Measurements from ENCODE around the gene OSBPL9. TPM values are rescaled to one million over a fixed set of nuclear protein-coding genes. Genes with fewer than 3 reads are reported as not detected.

The OSBPL9 gene
- total RNA-seq, 1 experiment from 2014 or later: 52.6 TPM

DNA sequence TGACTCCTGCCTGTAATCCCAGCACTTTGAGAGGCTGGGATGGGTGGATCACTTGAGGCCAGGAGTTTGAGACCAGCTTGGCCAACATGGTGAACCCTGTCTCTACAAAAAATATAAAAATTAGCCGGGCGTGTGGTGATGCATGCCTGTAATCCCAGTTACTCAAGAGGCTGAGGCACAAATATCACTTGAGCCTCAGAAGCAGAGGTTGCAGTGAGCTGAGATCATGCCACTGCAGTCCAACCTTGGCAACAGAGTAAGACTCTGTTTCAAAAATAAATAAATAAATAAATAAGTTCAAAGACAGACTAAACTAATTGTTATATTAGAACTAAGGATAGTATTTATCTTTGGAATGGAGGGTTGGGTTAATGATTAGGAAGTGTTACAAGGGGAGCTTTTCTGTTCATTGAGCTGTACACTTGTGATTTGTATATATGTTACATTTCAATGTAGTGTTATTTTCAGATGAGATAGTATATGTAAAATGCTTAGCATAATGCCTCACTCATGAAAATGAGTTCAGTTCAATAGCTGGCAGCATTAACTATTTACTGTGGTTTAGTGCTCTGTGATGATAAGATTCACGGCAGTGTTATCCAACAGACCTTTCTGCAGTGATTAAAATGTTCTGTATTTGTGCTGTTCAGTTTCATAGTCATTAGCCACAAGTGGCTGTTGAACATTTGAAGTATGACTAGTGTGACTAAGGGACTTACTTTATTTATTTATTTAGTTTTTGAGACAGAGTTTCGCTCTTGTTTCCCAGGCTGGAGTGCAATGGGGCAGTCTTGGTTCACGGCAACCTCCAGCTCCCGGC lies 47.7 kb downstream of the OSBPL9 start:
- Histone ChIP-seq H4K20me1 (ENCODE audit: insufficient read depth) (no peaks in the 10 kb centered on the region), H3K4me1 (ENCODE audit: control insufficient read depth in 1 of 2, insufficient read depth in 2 of 2, low read length in 2 of 2) (peaks cover 12 to 19% of the 10 kb centered on the region in 2 experiments), H3K27ac (ENCODE audit: low read depth, low read length) (no peak overlapping the region), H3K79me2 (ENCODE audit: insufficient read depth, low read length) (no peaks in the 10 kb centered on the region; the same call in 1 of the 2 replicates), H3K4me2 (ENCODE audit: low read length) (no peak overlapping the region), H3K36me3 (ENCODE audit: control insufficient read depth in 1 of 2, insufficient read depth in 2 of 2, low read length in 2 of 2) (no peaks in the 10 kb centered on the region), H2AFZ (ENCODE audit: low read depth, low read length, poor library complexity, severe bottlenecking) (no peak overlapping the region), H3K9me3 (ENCODE audit: control insufficient read depth in 1 of 2, insufficient read depth in 1 of 2, low read depth in 1 of 2, low read length in 2 of 2) (no peaks in the 10 kb centered on the region), H3K9ac (ENCODE audit: low read length) (no peak overlapping the region), H3K27me3 (ENCODE audit: insufficient read depth, low read length) (no peaks in the 10 kb centered on the region), H3K9me2 (ENCODE audit: insufficient read depth) (no peaks in the 10 kb centered on the region), H3K4me3 (replicated peaks in 1 of 2; ENCODE audit: low read depth in 1 of 2, low read length in 2 of 2) (no peak overlapping the region)
- CTCF ChIA-PET: no interaction called here
- RAD21 ChIA-PET (ENCODE audit: low non-redundant PET in 1 of 2, low total read pairs in 2 of 2, uncharacterized antibody in 2 of 2, unreplicated experiment in 2 of 2): no interaction called here
- ATAC-seq (no peak), DNase-seq (ENCODE audit: low read depth, low spot score) (no peak)
- intact Hi-C loops (cut with micrococcal nuclease): no loop called here
- TF ChIP-seq ZFX (IDR thresholded peaks at IDR 0.05) (no peak), JUND (IDR thresholded peaks at IDR 0.05) (no peak), SRF (IDR thresholded peaks at IDR 0.05; ENCODE audit: low read depth) (no peak), CBX3 (IDR thresholded peaks at IDR 0.05; ENCODE audit: low read depth) (no peak), EZH2 (IDR thresholded peaks at IDR 0.05) (no peak), SP1 (IDR thresholded peaks at IDR 0.05; ENCODE audit: low read depth) (no peak), YY1 (IDR thresholded peaks at IDR 0.05; ENCODE audit: extremely low read depth, insufficient replicate concordance, low read depth, low read length) (no peak), ZNF274 (IDR thresholded peaks at IDR 0.05; ENCODE audit: low read depth, low read length) (no peak), EGR1 (IDR thresholded peaks at IDR 0.05; ENCODE audit: low read depth) (no peak), ELF1 (IDR thresholded peaks at IDR 0.05; ENCODE audit: borderline replicate concordance, low read depth) (no peak), POLR2A (IDR thresholded peaks at IDR 0.05; ENCODE audit: borderline replicate concordance, extremely low read depth, insufficient read depth, insufficient read length) (no peak), FOSL1 (IDR thresholded peaks at IDR 0.05; ENCODE audit: low read depth) (no peak), TCF7L2 (IDR thresholded peaks at IDR 0.05; ENCODE audit: borderline replicate concordance, extremely low read depth, insufficient read depth, insufficient read length) (no peak)
- TF ChIP-seq, protein P1, sequence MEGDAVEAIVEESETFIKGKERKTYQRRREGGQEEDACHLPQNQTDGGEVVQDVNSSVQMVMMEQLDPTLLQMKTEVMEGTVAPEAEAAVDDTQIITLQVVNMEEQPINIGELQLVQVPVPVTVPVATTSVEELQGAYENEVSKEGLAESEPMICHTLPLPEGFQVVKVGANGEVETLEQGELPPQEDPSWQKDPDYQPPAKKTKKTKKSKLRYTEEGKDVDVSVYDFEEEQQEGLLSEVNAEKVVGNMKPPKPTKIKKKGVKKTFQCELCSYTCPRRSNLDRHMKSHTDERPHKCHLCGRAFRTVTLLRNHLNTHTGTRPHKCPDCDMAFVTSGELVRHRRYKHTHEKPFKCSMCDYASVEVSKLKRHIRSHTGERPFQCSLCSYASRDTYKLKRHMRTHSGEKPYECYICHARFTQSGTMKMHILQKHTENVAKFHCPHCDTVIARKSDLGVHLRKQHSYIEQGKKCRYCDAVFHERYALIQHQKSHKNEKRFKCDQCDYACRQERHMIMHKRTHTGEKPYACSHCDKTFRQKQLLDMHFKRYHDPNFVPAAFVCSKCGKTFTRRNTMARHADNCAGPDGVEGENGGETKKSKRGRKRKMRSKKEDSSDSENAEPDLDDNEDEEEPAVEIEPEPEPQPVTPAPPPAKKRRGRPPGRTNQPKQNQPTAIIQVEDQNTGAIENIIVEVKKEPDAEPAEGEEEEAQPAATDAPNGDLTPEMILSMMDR (IDR thresholded peaks at IDR 0.05 in 2 of 3, conservative IDR thresholded peaks at IDR 0.05 in 1 of 3; ENCODE audit: borderline replicate concordance in 1 of 3, insufficient read depth in 1 of 3, low read depth in 2 of 3, low read length in 2 of 3): no peak
- TF ChIP-seq, protein P2, sequence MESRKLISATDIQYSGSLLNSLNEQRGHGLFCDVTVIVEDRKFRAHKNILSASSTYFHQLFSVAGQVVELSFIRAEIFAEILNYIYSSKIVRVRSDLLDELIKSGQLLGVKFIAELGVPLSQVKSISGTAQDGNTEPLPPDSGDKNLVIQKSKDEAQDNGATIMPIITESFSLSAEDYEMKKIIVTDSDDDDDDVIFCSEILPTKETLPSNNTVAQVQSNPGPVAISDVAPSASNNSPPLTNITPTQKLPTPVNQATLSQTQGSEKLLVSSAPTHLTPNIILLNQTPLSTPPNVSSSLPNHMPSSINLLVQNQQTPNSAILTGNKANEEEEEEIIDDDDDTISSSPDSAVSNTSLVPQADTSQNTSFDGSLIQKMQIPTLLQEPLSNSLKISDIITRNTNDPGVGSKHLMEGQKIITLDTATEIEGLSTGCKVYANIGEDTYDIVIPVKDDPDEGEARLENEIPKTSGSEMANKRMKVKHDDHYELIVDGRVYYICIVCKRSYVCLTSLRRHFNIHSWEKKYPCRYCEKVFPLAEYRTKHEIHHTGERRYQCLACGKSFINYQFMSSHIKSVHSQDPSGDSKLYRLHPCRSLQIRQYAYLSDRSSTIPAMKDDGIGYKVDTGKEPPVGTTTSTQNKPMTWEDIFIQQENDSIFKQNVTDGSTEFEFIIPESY (IDR thresholded peaks at IDR 0.05; ENCODE audit: extremely low read depth, insufficient replicate concordance, low read length): no peak
- TF ChIP-seq, protein P3, sequence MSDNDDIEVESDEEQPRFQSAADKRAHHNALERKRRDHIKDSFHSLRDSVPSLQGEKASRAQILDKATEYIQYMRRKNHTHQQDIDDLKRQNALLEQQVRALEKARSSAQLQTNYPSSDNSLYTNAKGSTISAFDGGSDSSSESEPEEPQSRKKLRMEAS (IDR thresholded peaks at IDR 0.05): no peak
- TF ChIP-seq, protein P4, sequence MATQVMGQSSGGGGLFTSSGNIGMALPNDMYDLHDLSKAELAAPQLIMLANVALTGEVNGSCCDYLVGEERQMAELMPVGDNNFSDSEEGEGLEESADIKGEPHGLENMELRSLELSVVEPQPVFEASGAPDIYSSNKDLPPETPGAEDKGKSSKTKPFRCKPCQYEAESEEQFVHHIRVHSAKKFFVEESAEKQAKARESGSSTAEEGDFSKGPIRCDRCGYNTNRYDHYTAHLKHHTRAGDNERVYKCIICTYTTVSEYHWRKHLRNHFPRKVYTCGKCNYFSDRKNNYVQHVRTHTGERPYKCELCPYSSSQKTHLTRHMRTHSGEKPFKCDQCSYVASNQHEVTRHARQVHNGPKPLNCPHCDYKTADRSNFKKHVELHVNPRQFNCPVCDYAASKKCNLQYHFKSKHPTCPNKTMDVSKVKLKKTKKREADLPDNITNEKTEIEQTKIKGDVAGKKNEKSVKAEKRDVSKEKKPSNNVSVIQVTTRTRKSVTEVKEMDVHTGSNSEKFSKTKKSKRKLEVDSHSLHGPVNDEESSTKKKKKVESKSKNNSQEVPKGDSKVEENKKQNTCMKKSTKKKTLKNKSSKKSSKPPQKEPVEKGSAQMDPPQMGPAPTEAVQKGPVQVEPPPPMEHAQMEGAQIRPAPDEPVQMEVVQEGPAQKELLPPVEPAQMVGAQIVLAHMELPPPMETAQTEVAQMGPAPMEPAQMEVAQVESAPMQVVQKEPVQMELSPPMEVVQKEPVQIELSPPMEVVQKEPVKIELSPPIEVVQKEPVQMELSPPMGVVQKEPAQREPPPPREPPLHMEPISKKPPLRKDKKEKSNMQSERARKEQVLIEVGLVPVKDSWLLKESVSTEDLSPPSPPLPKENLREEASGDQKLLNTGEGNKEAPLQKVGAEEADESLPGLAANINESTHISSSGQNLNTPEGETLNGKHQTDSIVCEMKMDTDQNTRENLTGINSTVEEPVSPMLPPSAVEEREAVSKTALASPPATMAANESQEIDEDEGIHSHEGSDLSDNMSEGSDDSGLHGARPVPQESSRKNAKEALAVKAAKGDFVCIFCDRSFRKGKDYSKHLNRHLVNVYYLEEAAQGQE (IDR thresholded peaks at IDR 0.05; ENCODE audit: low read depth): no peak
- POLR2A ChIA-PET: no interaction called here
- BruUV-seq (replicated peaks): no TSS peak
